MM.1S (cell line): ENCODE measurements around the gene PRCP.

ENCODE experiments used
- DNase-seq: peaks from one replicate; pipeline ENCODE4 v3.0.0-alpha.2; 2015
- H2AFZ ChIP-seq: fragments of 300-600 bp; sonication (generic); 2 replicates; pipeline ENCODE4 v1.6.0; 2016; ENCODE audit warnings: antibody characterized with exemption, low read length
- H3F3A ChIP-seq: fragments of 300-600 bp; sonication (generic); 2 replicates; pipeline ENCODE4 v1.6.1; 2016; ENCODE audit warnings: mild to moderate bottlenecking, antibody characterized with exemption, low read length, moderate library complexity, mixed read lengths; ENCODE audit not compliant: insufficient read depth
- H3K27ac ChIP-seq: fragments of 300-600 bp; sonication (generic); 2 replicates; pipeline ENCODE4 v1.5.1; 2016; ENCODE audit warnings: mild to moderate bottlenecking, low read length
- H3K27me3 ChIP-seq: fragments of 300-600 bp; sonication (generic); replicated peaks from 2 replicates; pipeline ENCODE4 v1.6.0; 2016; ENCODE audit warnings: low read length; ENCODE audit not compliant: insufficient read depth
- H3K36me3 ChIP-seq: fragments of 300-600 bp; sonication (generic); replicated peaks from 2 replicates; pipeline ENCODE4 v1.6.1; 2016; ENCODE audit warnings: mild to moderate bottlenecking, low read length, mixed read lengths; ENCODE audit not compliant: insufficient read depth
- H3K4me1 ChIP-seq: fragments of 300-600 bp; sonication (generic); 2 replicates; pipeline ENCODE4 v1.6.1; 2016; ENCODE audit warnings: low read length, mixed read lengths
- H3K4me2 ChIP-seq: fragments of 300-600 bp; sonication (generic); 2 replicates; pipeline ENCODE4 v1.6.0; 2016; ENCODE audit warnings: low read depth, low read length
- H3K4me3 ChIP-seq: fragments of 300-600 bp; sonication (generic); 2 replicates; pipeline ENCODE4 v1.5.1; 2016; ENCODE audit warnings: low read length, mixed read lengths
- H3K79me2 ChIP-seq: fragments of 300-600 bp; sonication (generic); 2 replicates; pipeline ENCODE4 v1.6.1; 2016; ENCODE audit warnings: mixed run types, low read length, mixed read lengths
- H3K9ac ChIP-seq: fragments of 300-600 bp; sonication (generic); 2 replicates; pipeline ENCODE4 v1.6.1; 2016; ENCODE audit warnings: low read length, mixed read lengths
- H3K9me2 ChIP-seq: fragments of 300-600 bp; sonication (generic); replicated peaks from 2 replicates; pipeline ENCODE4 v1.6.1; 2016; ENCODE audit warnings: mild to moderate bottlenecking, low read length, mixed read lengths; ENCODE audit not compliant: insufficient read depth
- H3K9me3 ChIP-seq: fragments of 300-600 bp; sonication (generic); replicated peaks from 2 replicates; pipeline ENCODE4 v1.6.1; 2016; ENCODE audit warnings: mild to moderate bottlenecking, low read length, mixed read lengths; ENCODE audit not compliant: insufficient read depth
- H4K20me1 ChIP-seq: fragments of 300-600 bp; sonication (generic); 2 replicates; pipeline ENCODE4 v1.6.1; 2016; ENCODE audit warnings: mild to moderate bottlenecking, low read length, moderate library complexity, mixed read lengths; ENCODE audit not compliant: insufficient read depth
- EZH2 ChIP-seq: fragments of 300-600 bp; sonication (generic); optimal IDR thresholded peaks from 2 replicates; pipeline ENCODE3; 2017; ENCODE audit warnings: low read depth, mild to moderate bottlenecking, antibody characterized with exemption, low read length, mixed read lengths
- EZH2phosphoT487 ChIP-seq: fragments of 300-600 bp; sonication (generic); IDR thresholded peaks from 2 replicates; pipeline ENCODE4 v1.6.1; 2018; ENCODE audit warnings: antibody characterized with exemption, low read length
- TF ChIP-seq, protein P1 (sequence below): fragments of 300-600 bp; sonication (generic); IDR thresholded peaks from 2 replicates; pipeline ENCODE4 v1.5.1; 2016; ENCODE audit warnings: antibody characterized with exemption, low read length, mixed read lengths

Gene PRCP

DNA sequence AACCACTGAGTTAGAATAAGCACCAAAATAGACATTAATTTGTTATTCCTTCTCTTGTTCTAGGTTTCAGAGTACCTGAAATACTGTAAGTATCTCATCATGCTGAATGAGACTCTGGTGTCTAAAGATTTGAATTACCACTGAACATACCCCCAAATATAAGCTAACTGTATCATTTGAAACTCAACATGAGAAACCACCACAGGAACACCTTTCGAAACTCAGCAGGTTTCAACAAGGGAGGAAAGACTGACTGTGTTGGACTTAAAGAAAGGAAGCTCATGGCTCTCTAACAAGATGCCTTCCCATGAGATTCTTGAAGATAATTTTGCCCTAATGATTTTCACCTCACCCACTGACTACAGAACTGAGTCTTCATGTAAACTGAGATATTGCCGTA, 37.0 kb downstream of the PRCP start:
- Histone ChIP-seq H2AFZ (no peak overlapping the region), H3K9me3 (no peaks in the 10 kb centered on the region), H3K4me3 (peak overlapping the region; percentile 33; the same call in 1 of the 2 replicates), H3K79me2 (no peaks in the 10 kb centered on the region), H3F3A (peaks cover 17% of the 10 kb centered on the region), H4K20me1 (no peaks in the 10 kb centered on the region), H3K4me1 (peaks cover 24% of the 10 kb centered on the region), H3K9me2 (no peaks in the 10 kb centered on the region), H3K27me3 (no peaks in the 10 kb centered on the region), H3K9ac (no peak overlapping the region), H3K36me3 (no peaks in the 10 kb centered on the region), H3K27ac (peak overlapping the region; percentile 53; the same call in 1 of the 2 replicates), H3K4me2 (peak overlapping the region; percentile 68)
- TF ChIP-seq, protein P1, sequence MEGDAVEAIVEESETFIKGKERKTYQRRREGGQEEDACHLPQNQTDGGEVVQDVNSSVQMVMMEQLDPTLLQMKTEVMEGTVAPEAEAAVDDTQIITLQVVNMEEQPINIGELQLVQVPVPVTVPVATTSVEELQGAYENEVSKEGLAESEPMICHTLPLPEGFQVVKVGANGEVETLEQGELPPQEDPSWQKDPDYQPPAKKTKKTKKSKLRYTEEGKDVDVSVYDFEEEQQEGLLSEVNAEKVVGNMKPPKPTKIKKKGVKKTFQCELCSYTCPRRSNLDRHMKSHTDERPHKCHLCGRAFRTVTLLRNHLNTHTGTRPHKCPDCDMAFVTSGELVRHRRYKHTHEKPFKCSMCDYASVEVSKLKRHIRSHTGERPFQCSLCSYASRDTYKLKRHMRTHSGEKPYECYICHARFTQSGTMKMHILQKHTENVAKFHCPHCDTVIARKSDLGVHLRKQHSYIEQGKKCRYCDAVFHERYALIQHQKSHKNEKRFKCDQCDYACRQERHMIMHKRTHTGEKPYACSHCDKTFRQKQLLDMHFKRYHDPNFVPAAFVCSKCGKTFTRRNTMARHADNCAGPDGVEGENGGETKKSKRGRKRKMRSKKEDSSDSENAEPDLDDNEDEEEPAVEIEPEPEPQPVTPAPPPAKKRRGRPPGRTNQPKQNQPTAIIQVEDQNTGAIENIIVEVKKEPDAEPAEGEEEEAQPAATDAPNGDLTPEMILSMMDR, result no peak
- TF ChIP-seq EZH2 (no peak), EZH2phosphoT487 (no peak)
- DNase-seq, result peak; percentile 57

GRCh38 chr11:82862379-82862778, 37.9 kb downstream of the PRCP start:
- Histone ChIP-seq H2AFZ (no peak overlapping the region), H3K79me2 (no peaks in the 10 kb centered on the region), H3K4me3 (peak overlapping the region; percentile 33), H3K27ac (peak overlapping the region; percentile 53; the same call in 1 of the 2 replicates), H3K4me1 (peaks cover 23% of the 10 kb centered on the region), H3K9ac (peak overlapping the region; percentile 14; the same call in 1 of the 2 replicates), H3K36me3 (no peaks in the 10 kb centered on the region), H4K20me1 (no peaks in the 10 kb centered on the region), H3K27me3 (no peaks in the 10 kb centered on the region), H3F3A (peaks cover 17% of the 10 kb centered on the region), H3K9me3 (no peaks in the 10 kb centered on the region), H3K9me2 (no peaks in the 10 kb centered on the region), H3K4me2 (peak overlapping the region; percentile 68)
- DNase-seq, result no peak
- TF ChIP-seq, protein P1, result no peak
- TF ChIP-seq EZH2, result no peak
- no peak for TF ChIP-seq EZH2phosphoT487

DNA sequence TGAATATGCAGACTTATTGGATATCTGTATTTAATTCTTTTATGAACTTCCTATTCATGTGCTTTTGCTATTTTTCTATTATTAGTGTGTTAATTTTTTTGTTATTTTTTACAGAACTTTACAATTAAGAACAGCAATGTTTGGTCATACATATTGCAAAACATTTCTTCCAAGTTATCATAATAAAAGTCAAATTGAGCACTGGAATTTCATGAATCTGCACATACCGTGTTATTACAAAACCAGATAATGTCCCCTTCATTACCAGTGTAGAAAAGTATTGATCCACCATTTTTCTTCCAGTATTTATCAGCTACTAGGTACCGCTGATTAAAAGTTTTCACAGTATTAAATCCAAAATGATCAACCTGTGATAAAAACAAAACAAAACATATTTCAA, 40.5 kb downstream of the PRCP start:
- no peak overlapping the region for H3K4me2 ChIP-seq
- no peak for DNase-seq
- H3K79me2 ChIP-seq, result no peaks in the 10 kb centered on the region
- peaks cover 17% of the 10 kb centered on the region for H3F3A ChIP-seq
- no peak overlapping the region for H2AFZ ChIP-seq
- H3K4me1 ChIP-seq, result peaks cover 20% of the 10 kb centered on the region
- TF ChIP-seq EZH2phosphoT487 (no peak), EZH2 (no peak)
- TF ChIP-seq, protein P1, result no peak
- no peaks in the 10 kb centered on the region for H3K9me3 ChIP-seq
- no peaks in the 10 kb centered on the region for H3K9me2 ChIP-seq
- H3K9ac ChIP-seq, result no peak overlapping the region
- H3K4me3 ChIP-seq, result no peak overlapping the region
- H3K27me3 ChIP-seq, result no peaks in the 10 kb centered on the region
- no peaks in the 10 kb centered on the region for H3K36me3 ChIP-seq
- H4K20me1 ChIP-seq, result no peaks in the 10 kb centered on the region
- H3K27ac ChIP-seq, result no peak overlapping the region
